HepG2 (cell line): ENCODE data around the gene TEAD1. TPM values are rescaled to one million over a fixed set of nuclear protein-coding genes. Genes with fewer than 3 reads are reported as not detected.

Experiments used
- ATF5 ChIP-seq: sonication (generic); formaldehyde crosslinking; IDR thresholded peaks from 2 replicates; pipeline ENCODE4 v1.4.0; 2020; ENCODE audit warnings: mild to moderate bottlenecking, low read depth, missing genetic modification reagents
- BRF2 ChIP-seq: sonication (generic); formaldehyde crosslinking; IDR thresholded peaks from 2 replicates; pipeline ENCODE4 v1.8.1; 2022; ENCODE audit warnings: mild to moderate bottlenecking, missing genetic modification reagents
- FUBP1 ChIP-seq: sonication (generic); formaldehyde crosslinking; IDR thresholded peaks from 2 replicates; pipeline ENCODE4 v1.5.1; 2020; ENCODE audit warnings: missing genetic modification reagents, mild to moderate bottlenecking, borderline replicate concordance
- NBN ChIP-seq: fragments of 450-650 bp; conservative IDR thresholded peaks from 2 replicates; pipeline ENCODE4 v1.6.1; 2017
- NCOA2 ChIP-seq: sonication (generic); formaldehyde crosslinking; IDR thresholded peaks from 2 replicates; pipeline ENCODE4 v1.8.0; 2022; ENCODE audit warnings: inconsistent platforms
- NFATC3 ChIP-seq: sonication (generic); formaldehyde crosslinking; IDR thresholded peaks from 2 replicates; pipeline ENCODE4 v1.5.1; 2020; ENCODE audit warnings: mild to moderate bottlenecking, missing genetic modification reagents
- RBAK ChIP-seq: sonication (generic); formaldehyde crosslinking; IDR thresholded peaks from 2 replicates; pipeline ENCODE4 v1.5.1; 2020; ENCODE audit warnings: mild to moderate bottlenecking, missing genetic modification reagents
- REXO4 ChIP-seq: sonication (generic); formaldehyde crosslinking; IDR thresholded peaks from 2 replicates; pipeline ENCODE4 v1.8.0; 2022; ENCODE audit warnings: missing genetic modification reagents, mild to moderate bottlenecking, borderline replicate concordance
- SKIL ChIP-seq: sonication (generic); formaldehyde crosslinking; IDR thresholded peaks from 2 replicates; pipeline ENCODE4 v1.8.0; 2022; ENCODE audit warnings: missing genetic modification reagents, mild to moderate bottlenecking, moderate library complexity, borderline replicate concordance
- XBP1 ChIP-seq: sonication (generic); formaldehyde crosslinking; IDR thresholded peaks from 2 replicates; pipeline ENCODE4 v1.5.0; 2020; ENCODE audit warnings: missing genetic modification reagents
- ZC3H13 ChIP-seq: sonication (generic); formaldehyde crosslinking; IDR thresholded peaks from 2 replicates; pipeline ENCODE4 v1.8.1; 2023; ENCODE audit warnings: mild to moderate bottlenecking, missing genetic modification reagents, moderate library complexity
- ZNF142 ChIP-seq: sonication (generic); formaldehyde crosslinking; IDR thresholded peaks from 2 replicates; pipeline ENCODE4 v1.4.0; 2020; ENCODE audit warnings: missing genetic modification reagents
- ZNF326 ChIP-seq: sonication (generic); formaldehyde crosslinking; IDR thresholded peaks from 2 replicates; pipeline ENCODE4 v1.4.0; 2020; ENCODE audit warnings: missing genetic modification reagents, borderline replicate concordance
- ZNF44 ChIP-seq: sonication (generic); formaldehyde crosslinking; IDR thresholded peaks from 2 replicates; pipeline ENCODE4 v1.5.1; 2020; ENCODE audit warnings: mild to moderate bottlenecking, missing genetic modification reagents
- ZNF678 ChIP-seq: sonication (generic); formaldehyde crosslinking; IDR thresholded peaks from 2 replicates; pipeline ENCODE4 v1.4.0; 2020; ENCODE audit warnings: mild to moderate bottlenecking, missing genetic modification reagents
- ZNF780A ChIP-seq: sonication (generic); formaldehyde crosslinking; IDR thresholded peaks from 2 replicates; pipeline ENCODE4 v1.8.0; 2022; ENCODE audit warnings: mild to moderate bottlenecking, missing genetic modification reagents, moderate library complexity
- polyA plus RNA-seq, 8 experiments: library from polyadenylated mRNA; depleted of rRNA in 3 of 8; stranded (reverse) in 7 of 8; unstranded in 1 of 8; fragments of >200 nt; fragmentation: Illumina TruSeq in 4 of 8; extraction: Trizol in 4 of 8; gene quantifications; 2 replicates each; pipeline versions ENCODE4 v1.2.1 to v1.2.3, GENCODE V29; 2011 to 2016; ENCODE audit warnings: low read depth in 4 of 8, missing spikeins in 1 of 8, mixed read lengths in 1 of 8; ENCODE audit not compliant: insufficient read depth in 1 of 8
- total RNA-seq, 5 experiments: library from RNA; depleted of rRNA; stranded (reverse); fragments of >200 nt; fragmentation: Illumina TruSeq; extraction: Trizol; gene quantifications; 2 replicates each; pipeline ENCODE4 v1.2.3, GENCODE V29; 2016; ENCODE audit warnings: low read depth in 1 of 5

Gene TEAD1
- total and polyA plus RNA-seq, 2 of the 13 experiments (the other 11 are each of a cell fraction or from before 2014, with no cell fraction given), result 20.1 to 30.5 TPM

- TF ChIP-seq ZNF142 (CRISPR knock-in tag), result 0 out of 2 replicates have a peak, but pooled peaks have one; percentile 12
- TF ChIP-seq SKIL (CRISPR knock-in tag), result no peak
- no peak; the same call in 1 of the 2 replicates for TF ChIP-seq NCOA2 (CRISPR knock-in tag)
- no peak for TF ChIP-seq REXO4 (CRISPR knock-in tag)
- TF ChIP-seq ZNF678 (CRISPR knock-in tag), result no peak
- no peak for TF ChIP-seq ZNF44 (CRISPR knock-in tag)
- TF ChIP-seq ATF5 (CRISPR knock-in tag), result no peak
- TF ChIP-seq NBN, result no peak
- no peak for TF ChIP-seq XBP1 (CRISPR knock-in tag)
- no peak for TF ChIP-seq FUBP1 (CRISPR knock-in tag)
- peak; percentile 38; the same call in 1 of the 2 replicates for TF ChIP-seq ZC3H13 (CRISPR knock-in tag)
- no peak for TF ChIP-seq ZNF326
- TF ChIP-seq NFATC3 (CRISPR knock-in tag), result no peak
- TF ChIP-seq ZNF780A (CRISPR knock-in tag), result no peak
- no peak for TF ChIP-seq RBAK (CRISPR knock-in tag)
- 0 out of 2 replicates have a peak, but pooled peaks have one; percentile 21 for TF ChIP-seq BRF2 (CRISPR knock-in tag)
These were observed at the start of gene TEAD1 (continued) for GRCh38 chr11:12673924-12674570.
